HG03039 (cell line): ENCODE results near the gene BCL2L11.
A peak's percentile ranks its signal among the peaks of the same experiment; 100 is the strongest.

Source experiments
- ATAC-seq: cut with Tn5 transposase; IDR thresholded peaks from one replicate; pipeline ENCODE4 v1.9.1; 2021; ENCODE audit warnings: mild to moderate bottlenecking, moderate library complexity; ENCODE audit not compliant: unreplicated experiment

Gene BCL2L11

DNA sequence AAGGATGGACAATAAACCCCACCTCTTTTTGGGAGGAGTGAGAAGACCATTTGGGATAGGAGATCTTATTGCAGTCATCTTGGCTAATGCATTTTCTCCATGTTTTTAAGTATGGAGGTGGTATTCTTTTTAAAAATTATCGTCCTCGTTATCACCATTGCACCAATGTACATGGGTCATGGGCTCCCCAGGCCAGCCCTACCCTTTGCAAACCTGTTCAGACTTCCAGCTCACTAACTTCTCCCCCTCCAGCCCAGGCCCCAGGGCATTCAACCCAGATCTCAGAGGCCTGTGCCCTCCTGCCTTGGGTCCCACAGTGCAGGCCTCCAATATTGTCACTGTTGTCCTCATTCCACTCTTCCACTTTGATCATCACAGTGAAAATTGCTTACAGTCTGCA is 68.4 kb downstream of the BCL2L11 start:
- ATAC-seq = no peak

DNA sequence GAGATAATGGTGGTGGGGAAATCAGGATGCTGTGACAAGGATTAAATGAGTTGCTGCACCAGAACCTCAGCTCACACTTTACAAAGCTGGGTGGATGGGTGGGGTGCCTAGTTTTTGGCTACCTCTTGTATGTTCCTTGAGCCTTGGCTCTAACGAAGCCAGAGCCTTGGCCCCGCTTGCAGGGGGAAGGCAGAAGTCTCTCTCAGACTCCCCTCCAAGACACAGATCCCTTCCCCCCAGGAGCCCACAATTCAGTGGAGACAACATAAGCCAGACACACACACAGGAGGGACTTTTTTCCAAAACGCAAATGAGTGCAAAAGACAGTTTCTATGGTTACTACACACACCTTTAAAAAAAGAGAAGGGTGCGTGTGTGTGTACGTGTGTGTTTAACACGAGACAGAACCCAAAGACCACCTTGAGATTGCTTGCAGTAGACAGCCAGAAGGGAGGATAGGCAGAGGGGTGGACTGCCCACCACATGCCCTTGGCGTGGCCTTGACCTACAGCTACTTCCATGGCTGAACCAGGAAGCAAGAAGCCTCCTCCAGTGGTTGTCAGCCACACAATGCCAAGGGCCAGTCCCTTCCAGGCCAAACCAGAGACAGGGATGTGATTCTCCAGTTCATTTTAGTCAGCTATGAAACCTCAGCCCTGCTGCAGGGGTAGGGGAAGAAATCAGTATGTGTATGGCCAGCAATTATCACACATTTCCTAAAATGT is 70.3 kb downstream of the BCL2L11 start:
- ATAC-seq = no peak

DNA sequence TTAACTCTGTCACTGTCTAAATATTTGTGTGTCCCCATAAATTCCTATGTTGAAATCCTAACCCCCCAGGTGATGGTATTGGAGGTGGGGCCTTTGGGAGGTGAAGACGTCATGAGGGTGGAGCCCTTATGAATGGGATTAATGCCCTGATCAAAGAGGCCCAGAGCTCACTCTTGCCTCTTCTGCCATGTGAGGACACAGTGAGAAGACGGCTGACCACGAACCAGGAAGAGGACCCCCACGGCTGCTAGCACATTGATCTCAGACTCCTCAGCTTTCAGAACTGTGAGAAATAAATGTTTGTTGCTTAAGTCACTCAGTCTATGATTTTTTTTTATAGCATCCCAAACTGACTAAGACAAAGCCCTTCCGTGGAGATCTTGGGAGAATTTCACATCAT is 71.2 kb downstream of the BCL2L11 start:
- no peak for ATAC-seq

DNA sequence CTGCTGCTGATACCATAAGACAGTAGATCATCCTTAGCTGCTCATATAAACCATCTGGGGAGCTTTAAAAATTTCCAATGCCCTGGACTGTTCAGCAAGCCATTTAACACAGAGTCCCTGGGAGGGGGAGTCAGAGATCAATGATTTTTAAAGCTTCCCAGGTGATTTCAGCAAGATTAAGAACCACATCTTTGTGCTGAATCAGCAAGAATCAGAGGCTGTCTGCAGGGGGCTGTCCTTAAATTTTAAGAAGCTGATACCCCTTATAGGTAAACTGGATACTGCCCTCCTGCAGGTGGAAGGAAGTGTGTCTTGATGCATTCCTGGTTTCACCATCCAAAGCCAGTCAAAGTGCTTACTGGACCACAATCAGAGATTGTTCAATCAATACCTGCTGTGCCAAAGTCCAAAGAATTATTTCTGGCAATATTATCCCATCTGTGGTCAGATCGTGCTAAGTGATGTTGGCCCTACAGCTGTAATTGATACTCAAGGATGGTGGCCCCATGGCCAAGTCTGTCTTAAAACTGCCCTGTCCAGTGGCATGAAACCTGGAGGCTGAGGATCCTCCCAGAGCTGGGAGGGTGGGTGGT is 72.2 kb downstream of the BCL2L11 start:
- no peak for ATAC-seq

DNA sequence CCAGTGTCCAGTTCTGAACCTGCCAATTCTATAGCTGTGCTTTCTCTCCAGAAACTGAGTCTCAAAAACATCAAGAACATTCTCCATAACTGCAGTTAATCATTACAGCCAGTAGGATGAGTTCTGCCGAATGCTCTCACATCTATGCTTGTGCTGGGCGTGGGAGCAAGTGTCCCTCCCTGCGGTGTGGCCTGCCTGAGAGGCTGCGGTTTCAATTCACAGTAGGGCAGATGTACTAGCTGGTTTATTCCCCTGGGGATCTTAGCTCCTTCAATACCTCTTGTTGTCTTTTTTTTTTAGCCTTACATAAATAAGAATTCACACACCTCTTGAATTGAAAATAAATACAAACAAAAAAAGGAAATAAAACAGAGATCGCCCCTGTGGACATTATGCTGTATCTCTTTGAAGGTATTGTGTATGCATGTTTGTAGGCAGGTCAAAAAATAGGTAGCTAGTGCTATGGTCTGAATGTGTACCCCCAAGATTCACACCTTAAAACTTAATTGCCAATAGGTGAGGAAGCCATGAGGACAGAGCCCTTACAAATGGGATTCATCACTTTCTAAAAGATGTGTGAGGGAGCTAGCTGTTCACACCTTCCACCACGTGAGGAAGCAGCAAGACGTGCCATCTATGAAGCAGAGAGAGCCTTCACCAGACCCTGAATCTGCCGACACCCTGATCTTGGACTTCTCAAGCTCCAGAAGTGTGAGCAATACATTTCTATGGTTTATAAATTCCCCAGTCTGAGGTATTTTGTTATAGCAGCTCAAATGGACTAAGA is 74.3 kb downstream of the BCL2L11 start:
- ATAC-seq = peak; percentile 60

DNA sequence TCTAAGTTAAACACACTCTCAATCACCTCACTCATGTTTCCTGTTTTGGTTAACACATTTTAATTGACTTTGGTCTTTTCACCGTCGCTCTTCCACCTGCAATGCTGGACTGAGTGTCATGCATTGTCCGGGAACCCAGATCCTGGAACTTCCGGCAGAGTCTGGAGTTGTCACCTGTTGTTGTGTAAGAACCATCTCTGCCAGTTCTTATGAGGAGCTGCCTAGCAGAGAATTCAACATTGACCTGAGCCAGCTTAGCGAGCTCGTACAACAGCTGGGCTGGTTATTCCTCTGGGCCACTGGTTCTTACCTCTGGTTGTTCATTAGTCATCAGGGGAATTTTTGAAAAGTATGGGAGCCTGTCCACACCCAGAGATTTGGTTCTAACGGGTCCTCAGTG is 75.7 kb downstream of the BCL2L11 start:
- no peak for ATAC-seq

DNA sequence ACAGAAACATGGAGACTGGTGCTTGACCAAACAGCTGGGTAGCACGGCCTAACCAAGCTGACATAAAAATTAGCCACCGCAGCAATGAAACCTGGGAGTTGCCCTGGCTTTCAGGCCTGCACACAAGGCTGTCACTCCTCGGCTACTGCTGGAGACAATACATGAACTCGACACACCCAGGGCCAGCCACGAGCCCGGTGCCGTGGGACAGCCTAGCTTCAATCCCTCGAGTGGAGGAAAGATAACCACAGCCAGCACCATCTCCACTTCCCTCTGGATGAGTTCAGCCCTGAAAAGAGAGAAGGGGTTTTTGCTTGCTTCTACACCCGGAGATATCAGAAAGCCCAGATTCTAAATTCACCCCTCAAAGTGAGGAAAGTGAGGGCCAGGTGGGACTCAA is 78.0 kb downstream of the BCL2L11 start:
- ATAC-seq = no peak

DNA sequence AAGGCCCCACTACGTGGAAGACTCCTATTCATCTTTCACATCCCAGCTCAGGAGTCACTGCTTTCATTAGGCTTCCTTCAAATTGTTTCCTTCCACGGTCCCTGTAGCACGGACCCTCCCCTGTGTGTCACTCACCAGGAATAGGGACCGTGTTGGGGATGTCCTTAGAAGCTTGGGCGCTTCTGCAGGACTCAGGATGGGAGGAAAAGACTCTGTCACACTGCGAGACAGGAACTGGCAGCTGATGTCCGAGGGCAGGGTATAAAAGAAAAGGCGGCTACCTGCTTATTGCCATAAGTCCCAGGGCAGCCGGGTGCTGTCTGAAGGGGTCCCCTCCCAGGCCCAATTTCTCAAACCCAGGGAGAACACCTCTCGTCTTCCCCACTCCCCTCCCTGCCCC is 79.1 kb downstream of the BCL2L11 start:
- ATAC-seq = no peak

DNA sequence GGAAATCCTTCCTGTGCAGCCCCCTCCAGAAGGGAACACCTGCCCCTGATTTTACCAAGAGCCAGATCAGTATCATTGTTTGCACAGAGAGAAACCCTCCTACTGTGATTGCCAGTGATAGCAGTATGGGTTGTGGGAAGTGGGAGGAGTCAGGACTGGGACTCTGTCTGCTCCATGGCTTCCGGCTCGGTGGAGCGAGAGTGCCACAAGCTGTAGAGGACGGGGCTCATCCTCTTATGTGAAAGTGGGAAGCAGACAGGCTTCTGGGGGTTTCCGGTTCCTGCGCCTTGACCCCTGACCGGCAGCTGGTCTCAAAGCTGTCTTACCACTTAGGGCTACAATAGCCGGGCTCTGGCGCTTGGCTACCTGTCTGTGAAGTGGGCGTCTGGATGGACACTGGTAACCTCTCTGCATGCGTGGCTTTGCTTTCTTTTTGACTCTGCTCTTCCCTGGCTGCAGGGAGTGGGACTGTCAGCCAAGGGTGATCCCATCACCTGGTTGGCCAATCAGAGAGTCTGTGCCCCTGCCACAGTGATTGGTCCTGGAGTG is 79.7 kb downstream of the BCL2L11 start:
- no peak for ATAC-seq

DNA sequence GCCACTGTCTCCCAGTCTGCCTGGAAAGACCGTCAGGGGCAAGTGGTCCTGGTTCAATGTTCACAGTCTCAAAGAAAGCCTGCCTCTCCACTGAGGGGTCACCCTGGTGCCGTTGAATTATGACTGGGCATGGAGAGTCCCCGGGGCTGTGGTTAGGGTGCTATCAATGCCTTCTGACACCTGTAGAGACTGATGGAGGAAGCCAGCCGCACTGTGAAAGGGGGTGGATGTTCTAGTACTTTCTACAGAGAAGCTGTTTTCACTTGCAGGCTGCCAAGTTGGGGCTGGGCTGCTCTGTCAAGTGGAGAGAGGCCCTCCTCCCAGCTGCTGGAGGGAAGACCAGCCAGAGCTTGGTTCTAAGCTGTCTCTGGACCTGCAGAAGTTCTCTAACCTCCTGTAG is 80.5 kb downstream of the BCL2L11 start:
- peak; percentile 67 for ATAC-seq

DNA sequence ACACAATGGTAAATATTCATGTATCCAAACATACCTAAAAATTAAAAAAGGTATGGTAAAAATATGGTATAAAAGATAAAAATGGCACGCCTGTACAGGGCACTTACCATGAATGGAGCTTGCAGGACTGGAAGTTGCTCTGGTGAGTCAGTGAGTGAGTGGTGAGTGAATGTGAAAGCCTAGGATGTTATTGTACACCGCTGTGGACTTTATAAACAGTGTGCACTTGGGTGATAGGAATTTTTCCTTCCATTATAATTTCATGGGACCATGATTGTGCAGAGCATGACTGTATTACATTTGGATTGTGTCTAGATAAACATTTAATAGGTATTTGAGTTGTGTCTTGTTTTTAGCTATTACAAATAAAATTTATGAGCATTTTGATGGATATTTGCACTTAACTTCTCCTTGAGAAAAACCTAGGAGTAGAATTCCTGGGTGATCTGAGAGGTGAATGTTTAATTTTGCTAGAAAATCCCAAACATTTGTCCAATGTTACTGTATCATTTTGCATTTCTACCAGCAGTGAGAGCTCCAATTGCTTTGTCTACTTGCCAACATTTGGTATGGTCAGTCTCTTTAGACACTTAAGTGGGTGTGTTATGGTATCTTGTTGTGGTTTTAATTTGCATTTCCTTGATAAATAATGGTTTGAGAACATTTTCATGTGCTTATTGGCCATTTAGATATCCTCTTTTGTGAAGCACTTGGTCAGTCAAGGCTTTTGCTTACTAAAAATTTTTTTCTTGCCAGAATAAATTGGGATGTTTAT is 81.7 kb downstream of the BCL2L11 start:
- no peak for ATAC-seq

DNA sequence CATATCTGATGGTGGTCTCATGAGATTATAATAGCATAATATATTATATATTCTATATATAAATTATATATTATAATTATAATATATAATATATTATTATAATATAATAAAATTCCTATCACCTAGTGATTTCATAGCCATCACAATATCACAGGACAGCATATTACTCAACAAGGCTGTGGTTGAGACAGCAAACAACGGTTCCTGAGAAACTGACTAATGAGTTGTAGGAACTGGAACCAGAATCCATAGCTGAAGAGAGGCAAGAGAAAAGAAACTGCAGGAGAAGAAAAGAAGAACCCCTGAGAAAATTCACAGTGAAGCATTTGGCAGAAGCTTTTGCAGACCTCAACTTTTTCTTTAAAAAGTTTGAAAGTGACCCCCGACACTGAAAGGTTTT is 84.0 kb downstream of the BCL2L11 start:
- no peak for ATAC-seq

DNA sequence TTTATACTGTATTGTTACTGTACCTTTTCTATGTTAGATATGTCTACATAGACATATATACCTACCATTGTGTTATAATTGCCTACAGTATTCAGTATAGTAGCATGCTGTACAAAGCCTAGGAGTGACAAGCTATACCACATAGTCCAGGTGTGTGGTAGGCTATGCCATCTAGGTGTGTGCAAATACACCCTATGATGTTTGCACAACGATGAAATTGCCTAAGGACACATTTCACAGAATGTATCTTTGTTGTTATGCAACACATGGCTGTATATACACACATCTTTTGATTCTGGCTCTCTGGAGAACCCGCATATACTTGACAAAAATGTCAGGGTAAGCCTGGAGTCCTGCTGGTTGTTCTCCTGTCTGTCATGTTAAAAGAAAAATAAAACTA is 85.1 kb downstream of the BCL2L11 start:
- ATAC-seq = no peak

DNA sequence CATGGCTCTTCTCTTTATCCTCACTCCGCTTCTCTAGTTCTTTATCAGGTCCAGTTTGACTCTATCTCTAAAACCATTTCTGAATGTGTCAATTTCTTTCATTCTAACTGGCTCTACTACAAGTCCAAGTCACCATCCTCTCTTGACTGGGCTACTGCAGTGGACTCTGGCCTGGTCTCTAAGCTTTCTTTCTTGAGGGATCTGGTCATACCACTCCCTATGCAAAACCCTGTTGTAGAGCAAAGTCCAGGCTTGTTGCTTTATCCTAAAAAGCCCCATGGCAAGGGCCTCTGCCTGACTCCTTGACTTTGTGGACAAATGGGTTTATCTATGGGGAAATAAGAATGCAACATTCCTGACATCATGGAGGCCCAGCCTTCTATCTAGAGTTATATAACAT is 87.1 kb downstream of the BCL2L11 start:
- no peak for ATAC-seq

DNA sequence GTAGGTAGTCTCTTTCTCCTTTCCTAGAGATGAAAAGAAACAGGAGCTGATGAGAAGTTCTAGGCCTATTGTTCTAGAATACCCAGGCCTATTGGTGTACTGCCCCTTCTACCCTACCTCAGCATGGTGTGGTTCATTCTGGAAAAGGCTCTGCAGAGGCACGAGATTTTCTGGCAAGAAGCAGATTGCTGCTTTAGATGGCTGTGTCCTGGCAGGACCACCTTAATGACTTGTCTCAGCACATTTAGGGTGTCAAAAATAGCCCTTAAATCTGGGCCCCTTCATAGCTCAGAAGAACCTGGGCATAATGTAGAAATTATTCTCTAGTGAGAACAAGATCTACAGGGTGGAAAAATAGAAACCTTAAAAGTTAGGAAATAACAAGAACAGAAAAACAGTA is 87.9 kb downstream of the BCL2L11 start:
- ATAC-seq = peak; percentile 11

DNA sequence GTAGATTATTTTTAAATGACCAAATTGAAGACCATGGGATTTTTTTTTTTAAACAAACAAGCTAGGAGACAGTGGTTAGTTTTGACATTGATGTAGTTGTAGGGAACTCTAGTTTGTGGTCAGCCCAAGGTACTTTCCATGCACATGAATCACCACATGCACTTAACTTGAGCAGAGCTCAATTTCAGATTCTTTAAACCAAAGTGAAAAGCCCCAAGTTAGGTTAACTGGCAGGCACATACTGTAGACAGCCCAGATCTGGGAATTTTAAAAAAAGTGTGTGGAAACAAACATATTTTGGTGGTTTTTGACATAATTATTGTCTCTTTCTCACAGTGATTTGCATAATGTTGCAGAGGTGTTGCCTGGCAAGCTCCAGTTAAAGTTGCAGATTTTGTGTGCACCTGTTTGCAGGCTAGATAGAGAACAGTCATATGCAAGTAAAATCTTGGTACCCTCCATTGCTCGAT is 88.4 kb downstream of the BCL2L11 start:
- peak; percentile 90 for ATAC-seq

DNA sequence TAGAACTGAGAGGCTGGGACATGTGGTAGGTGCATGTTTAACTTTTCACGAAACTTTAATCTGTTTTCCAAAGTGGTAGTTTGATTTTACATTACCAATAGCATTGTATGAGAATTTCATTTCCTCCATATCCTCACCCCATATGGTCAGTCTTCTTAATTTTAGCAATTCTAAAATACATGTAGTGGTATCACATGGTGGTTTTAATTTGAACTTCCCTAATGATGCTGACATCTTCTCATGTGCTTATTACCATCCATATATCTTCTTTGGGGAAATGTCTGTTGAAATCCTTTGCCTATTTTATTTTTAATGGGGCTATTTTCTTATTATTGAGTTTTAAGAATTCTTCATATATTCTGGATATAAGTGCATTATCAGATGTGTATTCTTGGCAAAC is 89.3 kb downstream of the BCL2L11 start:
- ATAC-seq = no peak

DNA sequence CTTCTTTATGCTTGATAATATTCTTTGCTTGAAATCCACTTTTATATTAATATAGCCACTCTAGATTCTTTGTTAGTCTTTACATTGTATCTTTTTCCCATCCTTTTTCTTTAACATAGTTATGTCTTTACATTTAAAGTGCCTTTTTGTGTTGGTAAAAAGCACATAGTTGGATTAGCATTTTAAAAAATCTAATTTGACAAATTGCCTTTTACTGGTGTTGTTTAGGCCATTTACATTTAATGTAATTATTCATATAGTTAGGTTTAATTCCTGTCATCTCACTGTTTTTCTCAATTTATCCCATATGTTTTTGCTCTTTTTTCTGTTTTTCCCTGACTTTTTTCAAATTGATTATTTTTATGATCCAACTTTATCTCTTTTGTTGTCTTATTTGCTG is 93.2 kb downstream of the BCL2L11 start:
- no peak for ATAC-seq

DNA sequence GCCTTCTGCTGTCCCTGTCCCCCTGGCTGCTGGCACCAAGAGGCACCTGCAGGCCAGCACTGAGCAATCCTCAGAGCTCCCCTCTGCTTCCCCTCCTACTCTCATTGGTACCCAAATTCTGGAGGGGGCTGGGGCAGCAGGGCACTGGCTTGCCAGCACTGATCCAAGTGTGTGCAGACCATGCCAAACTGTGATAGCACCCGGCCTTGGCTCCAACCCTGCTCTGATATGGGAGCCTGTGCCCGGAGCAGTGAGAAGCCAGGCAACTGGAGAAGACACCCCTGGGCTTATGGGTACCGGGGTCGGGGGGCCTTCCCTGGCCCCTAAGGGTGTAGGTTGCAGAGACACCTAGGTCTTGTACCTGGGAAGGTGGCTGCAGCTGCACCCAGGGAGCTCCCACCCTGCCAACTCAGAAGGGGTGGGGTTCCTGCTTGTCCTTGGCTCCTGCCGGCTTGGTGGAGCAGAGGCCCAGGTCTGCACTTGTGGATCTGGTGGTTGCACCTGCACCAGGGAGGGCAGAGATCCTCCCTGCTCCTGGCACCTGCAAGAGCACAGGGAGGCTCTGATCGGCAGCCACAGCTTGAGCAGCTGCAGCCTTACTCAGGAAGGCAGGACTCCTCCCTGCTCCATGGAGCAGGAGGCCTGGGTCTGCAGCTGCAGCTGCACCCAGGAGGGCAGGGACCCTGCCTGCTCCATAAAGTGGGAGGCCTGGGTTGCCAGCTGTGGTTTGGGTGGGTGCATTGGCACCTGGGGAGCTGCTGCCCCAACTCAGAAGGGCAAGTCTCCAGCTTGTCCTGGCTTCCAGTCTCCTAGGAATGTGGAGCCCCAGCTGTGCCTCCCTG is 96.3 kb downstream of the BCL2L11 start:
- ATAC-seq = no peak
